Hepatic stellate cell (primary cell): Measurements from ENCODE around the gene TMEM256.
A peak's percentile ranks its signal among the peaks of the same experiment; 100 is the strongest.

Source experiments
- DNase-seq: peaks from one replicate; pipeline ENCODE4 v3.0.0; 2011; ENCODE audit warnings: low spot score

The TMEM256 gene

DNA sequence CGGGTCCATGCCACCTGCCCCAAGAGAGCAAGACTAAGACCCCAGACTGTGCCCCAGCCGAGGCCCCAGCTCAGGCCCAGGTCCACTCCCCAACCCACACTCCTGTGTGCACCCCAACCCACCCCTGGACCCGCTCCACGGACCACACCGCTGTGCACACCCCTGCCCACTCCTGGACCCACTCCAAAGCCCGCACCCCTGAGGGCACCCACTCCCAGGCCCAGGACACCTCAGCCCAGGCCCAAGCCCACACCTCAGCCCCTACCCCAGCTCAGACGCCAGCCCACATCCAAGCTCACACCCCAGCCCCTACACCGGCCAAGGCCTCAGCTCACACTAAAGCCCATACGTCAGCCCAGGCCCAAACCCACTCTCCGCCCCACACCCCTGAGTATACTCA, 25.8 kb upstream of the TMEM256 start:
- no peak for DNase-seq

DNA sequence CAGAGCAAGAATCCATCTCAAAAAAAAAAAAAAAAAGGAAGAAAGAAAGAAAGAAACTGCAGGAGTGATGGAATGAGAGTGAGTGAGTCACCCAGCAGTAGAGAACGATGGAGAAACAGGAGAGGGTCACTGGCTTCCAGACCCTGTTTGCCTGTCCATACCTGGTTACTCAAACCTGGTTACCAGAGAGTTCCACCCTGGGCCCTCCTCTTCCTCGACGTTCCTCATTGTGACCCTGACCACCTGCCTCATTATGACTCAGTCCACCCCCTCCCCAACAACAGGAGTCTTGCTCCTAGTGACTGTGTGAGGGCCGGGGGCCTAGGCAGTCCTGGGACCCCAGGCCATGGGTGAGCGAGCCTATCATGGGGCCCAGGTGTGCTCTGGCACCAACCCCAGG, 24.7 kb upstream of the TMEM256 start, which contains the start of gene SPEM3:
TSS of gene SPEM3 (plus strand) at position 301 of the 400 bp plus-strand sequence. CDS start at position 347, 46 bp downstream.
- DNase-seq, result no peak

DNA sequence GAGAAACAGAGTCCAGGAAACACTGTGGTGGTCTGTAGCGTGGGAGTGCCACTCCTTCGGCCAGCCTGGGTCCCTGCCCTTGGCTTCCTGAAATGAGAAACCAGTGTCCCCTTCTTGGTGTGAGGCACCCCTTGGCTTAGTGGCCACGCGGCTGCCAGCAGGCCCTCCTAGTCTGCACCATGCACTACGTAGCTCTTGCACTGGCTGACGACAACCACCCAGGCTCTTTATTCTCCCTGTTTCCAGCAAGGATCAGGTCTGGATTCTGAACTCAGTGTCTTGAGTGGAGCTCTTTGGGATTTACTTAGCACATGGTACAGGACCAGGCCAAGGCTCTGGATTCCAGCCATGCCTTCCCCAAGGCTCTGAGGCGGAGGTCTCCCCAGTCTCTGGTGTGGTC, 23.7 kb upstream of the TMEM256 start:
- DNase-seq, result no peak

DNA sequence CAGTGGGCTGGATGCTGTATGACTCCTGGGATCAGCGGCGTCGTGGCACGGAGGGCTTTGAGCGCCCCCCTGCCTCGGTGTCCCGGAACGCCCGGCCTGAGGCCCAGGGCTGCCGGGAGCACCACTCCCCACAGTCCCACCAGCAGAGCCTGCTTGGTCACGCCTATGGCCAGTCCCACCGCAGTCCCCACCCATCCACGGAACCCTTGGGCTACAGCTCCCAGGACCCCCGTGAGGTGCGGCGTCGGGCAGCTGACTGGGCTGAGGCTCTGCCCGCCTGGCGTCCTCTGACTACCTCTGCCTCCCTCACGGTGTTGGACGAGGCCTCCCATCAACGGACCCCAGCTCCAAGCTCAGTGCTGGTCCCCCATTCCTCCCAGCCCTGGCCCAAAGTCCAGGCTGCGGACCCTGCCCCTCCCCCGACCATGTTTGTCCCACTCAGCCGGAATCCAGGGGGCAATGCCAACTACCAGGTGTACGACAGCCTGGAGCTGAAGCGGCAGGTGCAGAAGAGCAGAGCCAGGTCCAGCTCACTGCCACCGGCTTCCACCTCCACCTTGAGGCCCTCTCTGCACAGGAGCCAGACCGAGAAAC, 23.1 kb upstream of the TMEM256 start:
- no peak for DNase-seq

DNA sequence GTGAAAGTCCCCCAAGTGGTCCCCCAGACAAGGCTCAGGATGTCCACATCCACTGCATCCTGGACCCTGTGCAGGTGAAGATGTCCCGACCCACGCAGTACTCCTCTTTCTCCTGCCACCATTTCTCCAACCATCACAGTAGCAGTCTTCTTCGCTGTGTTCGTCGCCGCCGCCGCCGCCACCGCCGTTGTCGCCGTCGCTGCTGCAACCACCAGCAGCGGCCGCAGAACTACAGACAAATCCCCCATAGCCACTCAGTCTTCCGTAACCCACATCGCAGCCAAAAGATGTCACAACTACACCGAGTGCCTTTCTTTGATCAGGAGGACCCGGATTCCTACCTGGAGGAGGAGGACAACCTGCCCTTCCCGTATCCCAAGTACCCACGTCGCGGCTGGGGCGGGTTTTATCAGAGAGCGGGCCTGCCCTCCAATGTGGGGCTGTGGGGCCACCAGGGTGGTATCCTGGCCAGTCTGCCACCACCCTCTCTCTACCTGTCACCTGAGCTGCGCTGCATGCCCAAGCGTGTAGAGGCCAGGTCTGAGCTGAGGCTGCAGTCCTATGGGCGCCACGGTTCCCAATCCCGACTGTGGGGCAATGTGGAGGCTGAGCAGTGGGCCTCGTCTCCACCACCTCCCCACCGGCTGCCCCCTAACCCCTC, 22.4 kb upstream of the TMEM256 start:
- DNase-seq, result no peak

DNA sequence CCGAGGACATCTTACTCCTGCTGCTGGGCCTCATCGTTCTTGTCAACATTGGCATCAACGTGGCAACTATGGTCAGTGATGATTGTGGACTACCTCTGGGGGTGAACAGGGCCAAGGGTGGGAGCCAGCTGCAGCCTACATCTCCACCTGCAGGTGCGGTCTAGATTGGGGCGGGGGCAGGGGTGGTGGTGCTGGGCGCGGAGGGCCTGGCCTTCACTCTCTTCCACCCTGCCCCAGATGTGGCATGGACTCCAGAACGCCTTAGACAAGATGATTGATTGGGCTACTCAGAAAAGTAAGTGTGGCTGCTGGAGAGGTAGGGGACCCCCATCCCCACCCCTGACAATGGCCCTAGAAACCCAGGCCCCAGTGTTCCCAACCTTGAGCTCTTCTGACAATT, 21.9 kb upstream of the TMEM256 start:
- DNase-seq, result no peak

DNA sequence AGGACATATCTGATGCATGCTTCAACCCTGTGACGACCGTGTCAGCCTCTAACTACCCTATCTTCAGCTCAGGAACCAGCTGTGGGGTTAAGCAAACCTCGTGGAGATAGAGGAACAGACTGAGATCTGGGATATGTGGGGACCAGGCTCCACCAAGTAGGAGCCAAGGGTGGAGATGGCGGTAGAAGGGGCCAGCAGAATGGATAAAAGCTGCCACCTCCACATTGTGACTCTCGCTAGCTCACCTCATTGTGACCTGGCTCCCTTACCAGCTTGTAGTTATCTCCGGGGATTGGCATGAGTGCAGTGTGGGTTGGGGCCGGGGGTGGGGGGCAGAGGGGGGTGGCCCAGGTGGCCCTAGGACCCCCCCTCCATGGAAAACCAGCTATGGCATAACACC, 21.4 kb upstream of the TMEM256 start, which contains the start of gene SPEM2:
TSS of gene SPEM2 (plus strand) at position 301 of the 400 bp plus-strand sequence. CDS start at position 374, 73 bp downstream.
- no peak for DNase-seq

DNA sequence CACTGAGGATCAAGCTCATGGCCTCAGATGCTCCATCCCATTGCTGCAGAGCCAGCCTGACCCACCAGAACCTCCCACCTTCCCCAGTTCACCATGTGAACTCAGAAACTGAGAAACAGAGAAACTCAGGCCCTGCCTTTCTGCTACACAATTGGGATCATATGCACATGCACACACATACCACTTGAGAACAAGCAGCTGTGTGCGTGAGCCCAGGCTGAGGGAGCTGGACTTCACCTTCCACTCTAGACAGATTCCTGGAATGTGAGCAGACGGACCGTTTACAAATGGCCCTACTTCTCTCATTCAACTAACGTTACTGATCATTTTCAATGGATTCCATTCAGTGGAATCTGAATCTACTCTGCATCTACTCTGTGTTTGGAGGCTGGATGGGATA, 19.8 kb upstream of the TMEM256 start:
- DNase-seq, result no peak

DNA sequence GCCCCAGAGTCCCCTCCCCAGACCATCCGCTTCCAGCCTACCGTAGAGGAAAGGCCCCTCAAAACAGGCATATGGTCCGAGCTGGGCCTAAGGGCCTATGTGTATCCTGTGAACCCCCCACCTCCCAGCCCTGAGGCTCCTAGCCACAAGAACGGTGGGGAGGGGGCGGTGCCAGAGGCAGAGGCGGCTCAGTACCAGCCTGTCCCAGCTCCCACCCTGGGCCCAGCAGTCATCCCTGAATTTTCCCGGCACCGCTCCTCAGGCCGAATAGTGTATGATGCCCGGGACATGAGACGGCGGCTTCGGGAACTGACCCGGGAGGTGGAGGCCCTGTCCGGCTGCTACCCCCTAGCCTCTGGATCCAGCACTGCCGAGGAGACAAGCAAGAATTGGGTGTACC, 17.3 kb upstream of the TMEM256 start:
- DNase-seq, result no peak

DNA sequence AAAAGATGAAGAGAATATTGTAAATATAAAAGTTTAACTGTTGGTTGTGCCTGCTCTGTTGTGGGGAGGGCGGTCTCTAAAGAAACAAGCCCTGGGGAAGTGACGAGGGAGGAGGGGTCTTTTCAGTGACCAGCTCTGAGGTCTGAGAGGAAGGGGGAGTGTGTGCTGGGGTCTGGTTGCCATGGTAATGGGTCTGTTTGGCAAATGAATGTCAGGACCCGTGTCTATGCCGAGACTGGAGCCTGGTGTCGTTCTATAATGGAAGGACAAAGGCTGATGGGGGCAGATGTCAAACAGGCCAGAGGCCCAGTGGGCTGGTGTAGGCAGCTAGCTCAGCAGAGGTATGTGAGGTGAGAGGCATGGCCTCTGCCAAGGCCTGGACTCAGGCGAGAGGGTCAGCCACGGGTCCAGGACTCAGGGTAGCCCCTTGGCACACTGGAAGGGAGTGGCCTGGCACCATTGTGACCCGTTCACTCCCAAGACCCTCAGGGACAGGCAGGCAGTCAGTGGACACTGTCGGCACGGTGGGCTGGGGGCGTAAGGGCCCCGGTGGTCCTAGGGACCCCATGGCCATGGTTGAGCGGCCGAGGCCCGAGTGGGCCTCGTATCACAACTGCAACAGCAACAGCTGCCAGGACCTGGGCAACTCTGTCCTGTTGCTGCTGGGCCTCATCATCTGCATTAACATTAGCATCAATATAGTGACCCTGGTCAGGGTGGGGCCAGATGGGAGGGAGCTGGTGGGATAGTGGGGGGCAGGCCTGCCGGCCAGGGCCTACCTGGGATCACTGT, 16.1 kb upstream of the TMEM256 start, which contains the start of gene SPEM1:
TSS of gene SPEM1 (plus strand) at position 506 of the 792 bp plus-strand sequence. CDS start at position 567, 61 bp downstream.
- DNase-seq, result no peak

DNA sequence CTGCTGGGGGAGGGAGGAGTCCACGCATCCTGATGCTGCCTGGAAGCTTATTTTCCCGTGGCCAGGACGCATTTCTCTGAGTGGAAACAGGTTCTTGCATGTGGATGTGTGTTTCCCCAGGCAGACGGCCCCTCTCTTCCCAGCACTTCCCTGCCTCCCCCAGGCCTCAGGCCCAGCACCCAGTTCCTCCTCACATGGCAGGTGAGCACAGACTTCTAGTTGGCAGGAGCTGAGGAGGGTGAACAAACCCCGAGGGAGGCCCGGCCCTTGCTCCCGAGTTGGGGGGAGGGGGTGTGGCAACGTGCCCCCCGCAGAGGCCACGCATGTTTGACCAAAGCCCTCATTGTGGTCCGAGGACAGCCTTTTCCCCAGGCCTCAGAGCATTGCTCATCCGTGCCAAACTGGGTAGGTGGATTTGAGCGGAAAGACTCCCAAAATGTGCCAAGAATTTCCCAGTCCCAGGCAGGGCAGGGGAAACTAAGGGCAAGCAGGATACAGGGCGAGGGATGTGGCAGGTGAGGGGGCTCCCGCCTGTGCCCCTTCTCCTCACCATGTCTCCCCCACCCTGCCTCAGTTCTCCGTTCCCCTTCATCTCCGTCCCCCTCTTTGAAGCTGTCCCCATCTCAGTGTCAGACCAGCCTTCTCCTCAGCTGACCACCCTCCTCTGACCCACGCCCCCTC, 14.7 kb upstream of the TMEM256 start:
- no peak for DNase-seq

DNA sequence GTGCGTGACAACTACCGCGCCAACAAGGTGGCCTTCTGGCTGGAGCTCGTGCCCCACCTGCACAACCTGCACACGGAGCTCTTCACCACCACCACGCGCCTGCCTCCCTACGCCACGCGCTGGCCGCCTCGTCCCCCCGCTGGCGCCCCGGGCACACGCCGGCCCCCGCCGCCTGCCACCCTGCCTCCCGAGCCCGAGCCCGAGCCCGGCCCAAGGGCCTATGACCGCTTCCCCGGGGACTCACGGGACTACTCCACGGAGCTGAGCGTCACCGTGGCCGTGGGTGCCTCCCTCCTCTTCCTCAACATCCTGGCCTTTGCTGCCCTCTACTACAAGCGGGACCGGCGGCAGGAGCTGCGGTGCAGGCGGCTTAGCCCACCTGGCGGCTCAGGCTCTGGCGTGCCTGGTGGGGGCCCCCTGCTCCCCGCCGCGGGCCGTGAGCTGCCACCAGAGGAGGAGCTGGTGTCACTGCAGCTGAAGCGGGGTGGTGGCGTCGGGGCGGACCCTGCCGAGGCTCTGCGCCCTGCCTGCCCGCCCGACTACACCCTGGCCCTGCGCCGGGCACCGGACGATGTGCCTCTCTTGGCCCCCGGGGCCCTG, 13.3 kb upstream of the TMEM256 start:
- DNase-seq, result no peak

DNA sequence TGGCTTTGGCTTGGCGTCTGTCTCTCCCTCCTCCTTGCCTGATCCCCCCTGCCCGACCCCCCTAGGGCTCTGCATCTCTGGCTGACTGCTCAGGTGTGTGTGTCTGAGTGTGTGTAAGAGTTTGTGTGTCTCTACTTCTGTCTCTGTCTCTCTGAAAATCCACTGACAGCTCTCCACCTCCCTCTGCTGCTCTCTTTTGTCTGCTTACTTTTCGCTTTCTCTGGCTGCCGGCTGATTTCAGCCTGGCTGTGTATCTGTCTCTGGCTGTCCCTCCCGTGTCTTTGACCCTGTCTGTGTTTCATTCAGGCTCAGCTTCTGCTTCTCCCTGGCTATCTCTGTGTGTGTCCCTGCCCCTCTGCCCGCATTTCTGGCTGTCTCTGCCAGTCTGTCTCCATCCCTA, 12.4 kb upstream of the TMEM256 start:
- DNase-seq, result no peak

DNA sequence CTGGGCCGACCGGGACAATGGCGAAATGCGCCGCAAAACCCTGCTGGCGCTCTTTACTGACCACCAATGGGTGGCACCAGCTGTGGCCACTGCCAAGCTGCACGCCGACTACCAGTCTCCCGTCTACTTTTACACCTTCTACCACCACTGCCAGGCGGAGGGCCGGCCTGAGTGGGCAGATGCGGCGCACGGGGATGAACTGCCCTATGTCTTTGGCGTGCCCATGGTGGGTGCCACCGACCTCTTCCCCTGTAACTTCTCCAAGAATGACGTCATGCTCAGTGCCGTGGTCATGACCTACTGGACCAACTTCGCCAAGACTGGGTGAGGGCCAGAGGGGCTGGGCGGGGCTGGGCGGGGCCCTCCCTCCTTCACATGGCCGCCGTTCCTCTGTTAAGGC, 11.9 kb upstream of the TMEM256 start:
- DNase-seq, result no peak

DNA sequence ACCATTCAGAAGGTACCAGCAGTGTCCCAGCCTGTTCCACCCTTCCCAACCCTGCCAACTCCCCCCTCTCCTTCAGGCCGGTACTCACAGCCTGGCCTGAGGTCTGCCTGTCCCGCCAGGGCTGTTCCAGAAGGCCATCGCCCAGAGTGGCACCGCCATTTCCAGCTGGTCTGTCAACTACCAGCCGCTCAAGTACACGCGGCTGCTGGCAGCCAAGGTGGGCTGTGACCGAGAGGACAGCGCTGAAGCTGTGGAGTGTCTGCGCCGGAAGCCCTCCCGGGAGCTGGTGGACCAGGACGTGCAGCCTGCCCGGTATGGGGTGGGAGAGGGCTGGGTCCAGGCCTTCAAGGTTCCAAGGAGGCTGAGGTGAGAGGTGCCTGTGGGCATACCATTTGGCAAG, 10.9 kb upstream of the TMEM256 start:
- DNase-seq, result no peak

DNA sequence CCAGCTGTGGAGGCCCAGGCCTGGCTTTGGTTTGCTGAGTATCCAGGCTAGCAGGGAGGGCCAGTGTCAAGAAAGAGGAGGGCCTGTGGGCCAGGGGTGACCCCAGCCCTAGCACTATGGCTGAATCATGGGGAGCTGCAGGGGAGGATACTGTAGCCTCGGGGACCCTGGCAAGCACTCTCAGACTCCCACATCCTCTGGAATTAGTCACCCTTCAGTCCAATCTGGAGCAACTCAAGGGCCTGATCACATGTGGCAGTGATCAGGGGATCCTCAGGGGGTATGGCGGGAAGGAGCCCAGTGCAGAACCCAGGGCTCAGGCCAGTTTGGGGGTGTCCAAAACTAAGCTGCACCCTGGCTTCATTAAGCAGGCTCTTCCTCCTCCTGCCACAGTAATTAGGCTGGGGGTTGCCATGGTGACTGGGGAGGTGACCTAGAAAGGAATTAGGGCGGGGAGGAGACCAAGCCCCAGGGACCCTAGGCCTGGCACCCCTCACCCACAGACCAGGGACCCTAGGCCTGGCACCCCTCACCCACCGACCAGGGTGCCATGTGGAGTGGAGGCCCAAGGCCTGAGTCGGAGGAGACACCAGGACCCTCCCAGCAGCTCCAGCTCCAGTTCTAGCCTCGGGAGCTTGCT, 9.6 kb upstream of the TMEM256 start:
- peak; percentile 77 for DNase-seq

DNA sequence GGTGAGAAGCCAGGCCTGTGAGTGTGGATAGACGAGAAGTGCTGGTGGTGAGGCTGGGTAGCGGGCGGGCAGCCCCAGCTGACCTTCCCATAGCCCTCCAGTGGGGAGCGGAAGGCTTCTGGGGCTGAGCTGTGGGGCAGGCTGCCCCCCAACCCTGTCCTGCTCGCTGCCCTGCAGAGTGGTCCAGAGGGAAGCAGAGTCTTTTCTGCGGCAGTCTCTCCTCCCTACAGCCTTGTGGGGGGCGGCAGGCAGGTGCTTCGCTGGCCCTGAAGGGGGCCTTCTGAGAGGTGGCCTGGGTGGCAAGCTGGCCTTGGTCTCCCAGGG, 7.5 kb upstream of the TMEM256 start:
- no peak for DNase-seq

DNA sequence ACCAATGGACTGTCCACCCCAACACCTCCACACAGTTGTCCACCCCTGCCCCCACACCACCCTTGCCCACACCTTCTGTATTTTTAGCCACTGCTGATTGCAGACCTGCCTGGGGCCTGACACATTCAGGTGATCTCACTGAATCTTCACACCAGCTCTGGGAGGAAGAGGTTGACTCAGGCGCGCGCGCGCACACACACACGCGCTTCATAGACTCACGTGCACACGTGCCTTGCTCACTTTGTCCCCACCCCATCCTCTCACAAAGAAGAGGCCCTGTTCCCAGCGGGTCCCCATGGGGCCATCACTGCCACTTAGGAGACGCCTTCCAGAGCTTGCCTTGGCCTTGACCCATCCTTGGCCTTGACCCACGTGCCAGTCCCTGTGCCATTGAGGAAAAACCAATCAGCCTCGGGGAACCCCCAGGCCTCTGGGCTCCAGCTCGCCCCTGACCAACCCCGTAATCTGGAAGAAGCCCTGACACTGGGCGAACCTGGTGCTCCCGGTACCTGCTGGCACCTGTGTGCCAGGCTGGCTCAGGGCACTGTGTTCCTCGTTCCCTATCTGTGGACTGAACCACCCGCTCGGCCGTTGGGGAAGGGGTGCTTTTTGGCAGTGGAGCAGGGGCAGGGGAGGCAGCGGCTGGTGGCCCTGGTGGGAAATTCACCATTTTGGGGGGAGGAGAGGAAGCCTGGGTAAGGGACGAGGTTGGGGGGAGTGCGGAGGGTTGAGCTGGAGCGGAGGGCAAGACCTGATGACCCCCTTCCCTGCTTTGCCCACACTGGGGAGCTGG, 6.9 kb upstream of the TMEM256 start:
- no peak for DNase-seq

DNA sequence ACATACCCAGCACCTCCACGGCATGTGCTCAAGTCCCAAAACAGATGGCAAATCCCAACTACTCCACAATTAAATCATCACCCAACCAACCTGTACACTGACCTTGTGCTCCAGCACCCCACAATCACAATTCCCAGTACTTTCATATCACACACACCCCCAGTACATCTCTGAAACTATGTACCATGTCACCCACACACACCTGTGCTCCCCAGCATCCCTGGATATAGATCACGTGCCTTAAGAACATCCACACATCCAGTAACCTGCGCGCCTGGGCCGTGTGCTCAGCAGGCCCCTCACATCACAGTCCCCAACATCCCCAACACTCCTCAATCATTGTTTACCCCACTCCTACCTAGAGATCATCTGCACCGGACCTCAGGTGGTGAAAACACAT, 5.8 kb upstream of the TMEM256 start:
- DNase-seq, result no peak

DNA sequence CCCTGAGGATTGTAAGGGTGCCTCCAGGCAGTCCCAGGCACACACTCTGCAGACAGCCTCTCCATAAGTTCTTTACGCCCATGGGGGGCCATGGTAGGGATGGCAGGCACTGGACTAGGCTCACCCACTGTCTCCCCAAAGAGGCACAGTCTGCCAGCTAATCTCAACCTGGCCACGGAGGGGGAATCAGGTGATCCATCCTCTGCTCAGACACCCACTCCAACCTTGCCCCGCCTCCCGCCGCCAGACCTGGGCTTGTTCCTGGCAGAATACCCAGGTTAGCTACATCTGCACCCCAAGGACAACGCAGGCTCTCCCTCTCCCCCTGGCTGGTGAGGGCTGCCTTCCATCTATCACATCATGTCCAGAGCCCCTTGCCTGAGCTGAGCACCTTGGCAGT, 5.0 kb upstream of the TMEM256 start:
- DNase-seq, result no peak

DNA sequence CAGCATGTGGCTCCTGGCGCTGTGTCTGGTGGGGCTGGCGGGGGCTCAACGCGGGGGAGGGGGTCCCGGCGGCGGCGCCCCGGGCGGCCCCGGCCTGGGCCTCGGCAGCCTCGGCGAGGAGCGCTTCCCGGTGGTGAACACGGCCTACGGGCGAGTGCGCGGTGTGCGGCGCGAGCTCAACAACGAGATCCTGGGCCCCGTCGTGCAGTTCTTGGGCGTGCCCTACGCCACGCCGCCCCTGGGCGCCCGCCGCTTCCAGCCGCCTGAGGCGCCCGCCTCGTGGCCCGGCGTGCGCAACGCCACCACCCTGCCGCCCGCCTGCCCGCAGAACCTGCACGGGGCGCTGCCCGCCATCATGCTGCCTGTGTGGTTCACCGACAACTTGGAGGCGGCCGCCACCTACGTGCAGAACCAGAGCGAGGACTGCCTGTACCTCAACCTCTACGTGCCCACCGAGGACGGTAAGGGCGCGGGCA, 4.4 kb upstream of the TMEM256 start:
- DNase-seq, result no peak
